Hepatocyte (in vitro differentiated cells): ENCODE measurements around the gene ENPP7. TPM values are rescaled to one million over a fixed set of nuclear protein-coding genes. Genes with fewer than 3 reads are reported as not detected.
A peak's percentile ranks its signal among the peaks of the same experiment; 100 is the strongest.

Experiments
- DNase-seq: peaks from one replicate; pipeline ENCODE4 v3.0.0-alpha.2; 2016; ENCODE audit warnings: low spot score
- H2AFZ ChIP-seq: fragments of 200-600 bp; sonication (generic); 2 replicates; pipeline ENCODE4 v1.6.0; 2016; ENCODE audit warnings: antibody characterized with exemption, mild to moderate bottlenecking
- H3K27ac ChIP-seq: fragments of 200-600 bp; sonication (generic); 2 replicates; pipeline ENCODE4 v1.5.1; 2016; ENCODE audit warnings: mild to moderate bottlenecking
- H3K27me3 ChIP-seq: fragments of 200-600 bp; sonication (generic); 2 replicates; pipeline ENCODE4 v1.6.1; 2016
- H3K36me3 ChIP-seq: fragments of 200-600 bp; sonication (generic); replicated peaks from 2 replicates; pipeline ENCODE4 v1.5.1; 2016; ENCODE audit warnings: low read depth; ENCODE audit not compliant: insufficient read depth
- H3K4me1 ChIP-seq: fragments of 200-600 bp; sonication (generic); 2 replicates; pipeline ENCODE4 v1.5.1; 2016; ENCODE audit warnings: mild to moderate bottlenecking, moderate library complexity; ENCODE audit not compliant: insufficient read depth
- H3K4me2 ChIP-seq: fragments of 200-600 bp; sonication (generic); 2 replicates; pipeline ENCODE4 v1.6.0; 2016
- H3K4me3 ChIP-seq: fragments of 200-600 bp; sonication (generic); 2 replicates; pipeline ENCODE4 v1.5.1; 2016; ENCODE audit warnings: mild to moderate bottlenecking
- H3K79me2 ChIP-seq: fragments of 200-600 bp; sonication (generic); 2 replicates; pipeline ENCODE4 v1.6.0; 2017; ENCODE audit warnings: mild to moderate bottlenecking
- H3K9me2 ChIP-seq: fragments of 200-600 bp; sonication (generic); replicated peaks from 2 replicates; pipeline ENCODE4 v1.6.0; 2017; ENCODE audit warnings: mild to moderate bottlenecking; ENCODE audit not compliant: insufficient read depth
- H3K9me3 ChIP-seq: fragments of 200-600 bp; sonication (generic); 2 replicates; pipeline ENCODE4 v1.5.1; 2016; ENCODE audit warnings: low read depth, mild to moderate bottlenecking
- H4K20me1 ChIP-seq: fragments of 200-600 bp; sonication (generic); 2 replicates; pipeline ENCODE4 v1.6.0; 2016; ENCODE audit warnings: mild to moderate bottlenecking; ENCODE audit not compliant: insufficient read depth, poor library complexity, severe bottlenecking
- EZH2 ChIP-seq: fragments of 200-600 bp; sonication (generic); IDR thresholded peaks from 2 replicates; pipeline ENCODE4 v1.6.1; 2016; ENCODE audit warnings: antibody characterized with exemption, mild to moderate bottlenecking, borderline replicate concordance
- EZH2phosphoT487 ChIP-seq: fragments of 200-600 bp; sonication (generic); IDR thresholded peaks from one replicate; pipeline ENCODE4 v1.6.1; 2018; ENCODE audit warnings: antibody characterized with exemption, mild to moderate bottlenecking, low read depth, moderate library complexity; ENCODE audit not compliant: unreplicated experiment, severe bottlenecking
- WGBS: methylation state at CpG from one replicate; pipeline ENCODE4 v1.1.6; 2016; ENCODE audit warnings: low lambda C conversion rate; ENCODE audit errors: missing lambda C conversion rate; 5-methylcytosine and 5-hydroxymethylcytosine counted together
- polyA plus RNA-seq: library from polyadenylated mRNA; unstranded; fragments of >200 nt; fragmentation: Nextera tagmentation; extraction: Ambion mirVana; gene quantifications from 2 replicates; pipeline ENCODE4 v1.2.1, GENCODE V29; 2016
- total RNA-seq: library from RNA; depleted of rRNA; stranded (reverse); fragments of >200 nt; gene quantifications from 2 replicates; pipeline ENCODE4 v1.2.3, GENCODE V29; 2014
- TF ChIP-seq, protein P1 (sequence below): fragments of 200-600 bp; sonication (generic); IDR thresholded peaks from 2 replicates; pipeline ENCODE4 v1.5.1; 2016; ENCODE audit warnings: antibody characterized with exemption, mild to moderate bottlenecking; ENCODE audit not compliant: poor library complexity

The ENPP7 gene
- total and polyA plus RNA-seq, 2 experiments from 2014 or later, result 22.2 to 30.2 TPM

DNA sequence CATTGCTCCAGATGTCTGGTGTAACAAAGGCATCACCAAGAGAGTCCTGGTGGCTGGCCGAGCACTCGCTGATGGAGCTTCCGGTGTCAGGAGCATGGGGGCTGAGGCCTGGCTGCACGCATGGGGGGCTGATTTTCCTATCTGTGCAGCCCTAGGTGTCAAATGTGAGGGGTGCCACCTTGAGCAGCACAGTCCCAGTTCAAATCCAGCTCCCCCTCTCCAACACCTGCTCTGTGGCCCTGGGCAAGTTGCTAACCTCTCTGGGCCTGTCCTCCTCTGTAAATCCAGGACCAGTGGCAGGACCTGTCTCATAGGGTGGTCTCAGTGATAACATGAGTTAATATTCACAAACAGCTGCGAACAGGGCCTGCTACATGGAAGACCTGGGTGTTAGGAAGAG, 12.9 kb downstream of the ENPP7 start:
- Histone ChIP-seq H4K20me1 (no peaks in the 10 kb centered on the region), H2AFZ (no peak overlapping the region), H3K4me2 (no peak overlapping the region), H3K27me3 (peaks cover 24% of the 10 kb centered on the region), H3K4me3 (no peak overlapping the region), H3K79me2 (no peaks in the 10 kb centered on the region), H3K27ac (peak overlapping the region; percentile 96), H3K9me3 (no peaks in the 10 kb centered on the region), H3K9me2 (no peaks in the 10 kb centered on the region), H3K4me1 (peaks cover 43% of the 10 kb centered on the region), H3K36me3 (no peaks in the 10 kb centered on the region)
- DNase-seq, result no peak
- WGBS, result 91% methylated on average over 5 of the region's 5 CpGs
- TF ChIP-seq, protein P1, sequence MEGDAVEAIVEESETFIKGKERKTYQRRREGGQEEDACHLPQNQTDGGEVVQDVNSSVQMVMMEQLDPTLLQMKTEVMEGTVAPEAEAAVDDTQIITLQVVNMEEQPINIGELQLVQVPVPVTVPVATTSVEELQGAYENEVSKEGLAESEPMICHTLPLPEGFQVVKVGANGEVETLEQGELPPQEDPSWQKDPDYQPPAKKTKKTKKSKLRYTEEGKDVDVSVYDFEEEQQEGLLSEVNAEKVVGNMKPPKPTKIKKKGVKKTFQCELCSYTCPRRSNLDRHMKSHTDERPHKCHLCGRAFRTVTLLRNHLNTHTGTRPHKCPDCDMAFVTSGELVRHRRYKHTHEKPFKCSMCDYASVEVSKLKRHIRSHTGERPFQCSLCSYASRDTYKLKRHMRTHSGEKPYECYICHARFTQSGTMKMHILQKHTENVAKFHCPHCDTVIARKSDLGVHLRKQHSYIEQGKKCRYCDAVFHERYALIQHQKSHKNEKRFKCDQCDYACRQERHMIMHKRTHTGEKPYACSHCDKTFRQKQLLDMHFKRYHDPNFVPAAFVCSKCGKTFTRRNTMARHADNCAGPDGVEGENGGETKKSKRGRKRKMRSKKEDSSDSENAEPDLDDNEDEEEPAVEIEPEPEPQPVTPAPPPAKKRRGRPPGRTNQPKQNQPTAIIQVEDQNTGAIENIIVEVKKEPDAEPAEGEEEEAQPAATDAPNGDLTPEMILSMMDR, result no peak
- TF ChIP-seq EZH2 (no peak), EZH2phosphoT487 (no peak)

DNA sequence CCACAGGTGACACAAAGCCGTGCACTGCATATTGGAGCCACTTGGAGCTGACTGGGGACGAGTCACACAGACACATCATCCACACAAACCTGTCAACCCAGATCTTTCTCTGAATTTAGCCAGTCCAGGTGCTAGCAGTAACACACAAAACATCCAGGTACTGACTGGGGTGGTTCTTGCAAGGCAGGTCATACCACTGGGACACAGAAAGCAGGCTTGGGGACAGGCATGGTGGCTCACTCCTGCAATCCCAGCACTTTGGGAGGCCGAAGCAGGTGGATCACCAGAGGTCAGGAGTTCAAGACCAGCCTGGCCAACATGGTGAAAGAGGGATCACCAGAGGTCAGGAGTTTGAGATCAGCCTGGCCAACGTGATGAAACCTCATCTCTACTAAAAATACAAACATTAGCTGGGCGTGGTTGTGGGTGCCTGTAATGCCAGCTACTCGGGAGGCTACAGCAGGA, 14.9 kb downstream of the ENPP7 start:
- peaks cover 36% of the 10 kb centered on the region for H3K27me3 ChIP-seq
- no peaks in the 10 kb centered on the region for H3K9me2 ChIP-seq
- no peak overlapping the region for H3K4me2 ChIP-seq
- H3K9me3 ChIP-seq, result no peaks in the 10 kb centered on the region
- H3K4me1 ChIP-seq, result peaks cover 38% of the 10 kb centered on the region
- H4K20me1 ChIP-seq, result no peaks in the 10 kb centered on the region
- TF ChIP-seq EZH2phosphoT487 (no peak), EZH2 (no peak)
- TF ChIP-seq, protein P1, result no peak
- no peak overlapping the region for H2AFZ ChIP-seq
- no peaks in the 10 kb centered on the region for H3K79me2 ChIP-seq
- 53% methylated on average over 6 of the region's 6 CpGs for WGBS
- DNase-seq, result no peak
- H3K27ac ChIP-seq, result no peak overlapping the region
- H3K36me3 ChIP-seq, result no peaks in the 10 kb centered on the region
- H3K4me3 ChIP-seq, result no peak overlapping the region

DNA sequence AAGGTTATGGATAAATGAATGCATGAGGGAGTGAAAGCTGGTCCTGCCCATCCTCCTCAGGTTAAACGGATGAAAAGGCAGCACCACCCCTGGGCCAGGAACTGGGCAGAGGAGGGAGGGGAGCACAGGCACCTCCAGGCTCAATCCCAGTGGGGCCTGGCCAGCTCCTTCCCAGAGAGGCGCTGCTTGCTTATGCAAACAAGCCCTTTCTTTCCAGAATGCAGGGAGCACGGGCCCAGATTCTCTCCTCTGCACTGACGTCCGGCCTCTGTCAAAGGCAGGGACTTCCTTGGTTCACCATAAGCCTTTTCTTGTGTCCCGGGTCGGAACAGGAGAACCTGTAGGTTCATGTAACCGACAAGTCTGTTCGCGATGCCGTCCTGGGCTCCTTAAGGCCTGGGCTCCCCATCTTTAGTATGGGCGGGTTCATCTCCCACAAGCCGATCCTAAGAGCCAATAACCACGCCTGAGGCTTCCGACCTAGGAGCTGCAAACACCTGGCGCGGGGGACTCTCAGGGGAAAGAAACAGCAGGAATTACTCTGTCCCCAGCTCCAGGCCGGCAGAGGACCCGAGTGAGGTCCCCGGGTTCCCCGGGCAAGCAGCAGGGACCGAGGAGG, 16.3 kb downstream of the ENPP7 start:
- Histone ChIP-seq H2AFZ (no peak overlapping the region), H4K20me1 (no peaks in the 10 kb centered on the region), H3K4me1 (peaks cover 31% of the 10 kb centered on the region), H3K79me2 (no peaks in the 10 kb centered on the region), H3K4me2 (peak overlapping the region; percentile 72), H3K36me3 (no peaks in the 10 kb centered on the region), H3K4me3 (no peak overlapping the region), H3K27ac (no peak overlapping the region), H3K9me3 (no peaks in the 10 kb centered on the region), H3K27me3 (peaks cover 43% of the 10 kb centered on the region), H3K9me2 (no peaks in the 10 kb centered on the region)
- TF ChIP-seq EZH2 (peak; percentile 34), EZH2phosphoT487 (no peak)
- TF ChIP-seq, protein P1, result no peak
- DNase-seq, result no peak
- WGBS, result 16% methylated on average over 22 of the region's 22 CpGs
